GM12864 (cell line): Measurements from ENCODE around the gene ERRFI1.

Experiments
- DNase-seq: peaks from one replicate; pipeline ENCODE4 v3.0.0-alpha.2; 2011; ENCODE audit warnings: low read depth
- H3K4me3 ChIP-seq: 2 replicates; pipeline ENCODE4 v1.5.1; 2011; ENCODE audit warnings: mild to moderate bottlenecking, low read depth, low read length, control low read depth
- TF ChIP-seq, protein P1 (sequence below): IDR thresholded peaks from 2 replicates; pipeline ENCODE4 v1.5.1; 2011; ENCODE audit warnings: low read depth, mild to moderate bottlenecking, moderate library complexity, low read length, control low read depth, inconsistent platforms; ENCODE audit errors: missing control alignments

The ERRFI1 gene

DNA sequence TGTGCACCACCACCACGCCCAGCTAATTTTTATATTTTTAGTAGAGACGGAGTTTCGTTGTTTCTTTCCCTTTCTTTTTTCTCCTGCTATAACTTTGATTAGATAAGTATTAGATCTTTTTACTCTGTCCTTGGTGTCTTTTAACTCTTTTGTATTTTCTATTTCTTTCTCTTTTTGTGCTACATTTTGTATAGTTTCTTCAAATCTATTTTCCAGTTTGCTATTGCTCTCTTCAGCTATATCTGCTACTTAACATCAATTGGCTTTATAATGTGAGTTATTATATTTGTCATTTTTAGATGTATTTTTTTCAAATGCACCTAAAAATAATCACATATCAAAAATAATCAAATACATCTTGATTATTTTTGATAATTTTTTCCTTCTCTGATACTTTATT lies 16.0 kb upstream of the ERRFI1 start:
- H3K4me3 ChIP-seq, result no peak overlapping the region
- TF ChIP-seq, protein P1, sequence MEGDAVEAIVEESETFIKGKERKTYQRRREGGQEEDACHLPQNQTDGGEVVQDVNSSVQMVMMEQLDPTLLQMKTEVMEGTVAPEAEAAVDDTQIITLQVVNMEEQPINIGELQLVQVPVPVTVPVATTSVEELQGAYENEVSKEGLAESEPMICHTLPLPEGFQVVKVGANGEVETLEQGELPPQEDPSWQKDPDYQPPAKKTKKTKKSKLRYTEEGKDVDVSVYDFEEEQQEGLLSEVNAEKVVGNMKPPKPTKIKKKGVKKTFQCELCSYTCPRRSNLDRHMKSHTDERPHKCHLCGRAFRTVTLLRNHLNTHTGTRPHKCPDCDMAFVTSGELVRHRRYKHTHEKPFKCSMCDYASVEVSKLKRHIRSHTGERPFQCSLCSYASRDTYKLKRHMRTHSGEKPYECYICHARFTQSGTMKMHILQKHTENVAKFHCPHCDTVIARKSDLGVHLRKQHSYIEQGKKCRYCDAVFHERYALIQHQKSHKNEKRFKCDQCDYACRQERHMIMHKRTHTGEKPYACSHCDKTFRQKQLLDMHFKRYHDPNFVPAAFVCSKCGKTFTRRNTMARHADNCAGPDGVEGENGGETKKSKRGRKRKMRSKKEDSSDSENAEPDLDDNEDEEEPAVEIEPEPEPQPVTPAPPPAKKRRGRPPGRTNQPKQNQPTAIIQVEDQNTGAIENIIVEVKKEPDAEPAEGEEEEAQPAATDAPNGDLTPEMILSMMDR, result no peak
- no peak for DNase-seq

DNA sequence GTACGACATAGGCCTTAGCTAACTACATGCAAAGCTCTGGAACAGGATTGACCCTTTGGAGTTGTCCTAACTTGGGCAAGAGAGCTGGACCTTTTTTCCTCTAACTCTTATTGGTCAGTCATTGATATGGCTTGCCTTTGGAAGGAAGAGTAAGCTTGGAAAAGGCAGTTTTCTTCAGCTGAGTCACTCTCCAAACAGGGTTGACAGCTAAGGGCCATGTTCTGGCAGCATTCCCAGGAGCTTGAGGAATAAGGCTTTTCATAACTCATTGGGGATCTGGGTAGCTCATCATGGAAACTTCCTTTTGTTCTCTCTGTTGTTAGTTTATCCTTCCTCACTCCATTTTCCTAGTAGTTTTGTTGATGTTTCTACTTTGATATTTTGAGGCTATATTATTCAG lies 14.5 kb upstream of the ERRFI1 start:
- no peak for DNase-seq
- no peak overlapping the region for H3K4me3 ChIP-seq
- TF ChIP-seq, protein P1, result no peak

DNA sequence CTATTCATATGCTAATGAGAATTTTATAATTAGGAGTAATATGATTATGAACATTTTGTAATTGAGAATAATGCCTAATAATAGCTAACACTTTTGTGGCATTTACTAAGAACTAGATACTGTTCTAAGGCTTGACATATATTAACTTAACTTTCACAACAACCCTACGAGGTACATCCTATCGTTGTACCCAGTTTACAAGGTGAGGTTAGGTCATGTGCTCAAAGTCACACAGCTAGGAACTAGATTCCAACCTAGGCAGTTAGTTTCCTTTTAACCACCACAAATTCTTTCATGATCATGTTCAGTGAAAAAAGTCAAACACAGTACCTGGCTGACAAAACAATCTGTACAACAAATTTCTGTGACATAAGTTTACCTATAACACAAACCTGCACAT lies 13.0 kb upstream of the ERRFI1 start:
- no peak overlapping the region for H3K4me3 ChIP-seq
- DNase-seq, result no peak
- TF ChIP-seq, protein P1, result no peak

DNA sequence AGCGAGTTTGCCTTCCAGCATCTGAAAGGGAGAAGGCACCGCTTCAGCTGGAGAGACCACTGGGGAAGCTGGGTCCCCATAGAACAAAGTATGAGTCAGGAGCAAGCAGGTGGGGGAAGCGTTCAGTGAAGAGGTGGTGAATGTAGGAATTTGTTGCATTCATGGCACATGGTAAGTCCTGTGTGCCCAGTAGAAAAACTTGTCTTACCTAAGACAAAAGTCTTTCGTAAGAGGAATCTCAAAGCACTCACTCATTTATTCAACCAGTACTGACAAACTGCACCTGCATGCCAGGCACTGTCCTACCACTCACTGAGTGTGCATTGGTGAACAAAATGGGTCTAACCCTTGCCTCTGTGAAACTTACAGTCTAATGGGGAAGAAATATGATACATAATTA lies 9.2 kb upstream of the ERRFI1 start:
- TF ChIP-seq, protein P1, result no peak

DNA sequence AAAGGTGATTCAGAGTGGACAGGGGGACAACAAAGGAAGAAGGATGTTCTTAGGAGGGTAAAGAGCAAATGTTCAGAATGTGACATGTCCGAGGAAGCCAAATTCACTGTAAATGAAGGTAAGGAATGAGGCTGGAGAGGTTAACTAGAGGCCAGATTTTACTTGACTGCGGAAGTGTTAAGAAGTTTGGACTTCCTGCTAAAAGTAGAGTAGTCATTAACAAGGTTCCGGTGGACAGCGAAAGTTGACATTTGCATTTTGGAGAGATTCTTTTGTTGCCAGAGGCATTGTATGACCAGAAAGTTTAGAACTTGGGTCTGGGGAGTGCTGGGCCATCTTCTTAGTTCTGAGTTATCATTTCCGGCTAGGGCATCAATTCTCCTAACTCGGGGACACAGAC lies 7.2 kb upstream of the ERRFI1 start:
- TF ChIP-seq, protein P1, result no peak
- H3K4me3 ChIP-seq, result no peak overlapping the region
- DNase-seq, result no peak

More for the DNA sequence above, 9.2 kb upstream of the ERRFI1 start:
- no peak overlapping the region for H3K4me3 ChIP-seq
- DNase-seq, result no peak

DNA sequence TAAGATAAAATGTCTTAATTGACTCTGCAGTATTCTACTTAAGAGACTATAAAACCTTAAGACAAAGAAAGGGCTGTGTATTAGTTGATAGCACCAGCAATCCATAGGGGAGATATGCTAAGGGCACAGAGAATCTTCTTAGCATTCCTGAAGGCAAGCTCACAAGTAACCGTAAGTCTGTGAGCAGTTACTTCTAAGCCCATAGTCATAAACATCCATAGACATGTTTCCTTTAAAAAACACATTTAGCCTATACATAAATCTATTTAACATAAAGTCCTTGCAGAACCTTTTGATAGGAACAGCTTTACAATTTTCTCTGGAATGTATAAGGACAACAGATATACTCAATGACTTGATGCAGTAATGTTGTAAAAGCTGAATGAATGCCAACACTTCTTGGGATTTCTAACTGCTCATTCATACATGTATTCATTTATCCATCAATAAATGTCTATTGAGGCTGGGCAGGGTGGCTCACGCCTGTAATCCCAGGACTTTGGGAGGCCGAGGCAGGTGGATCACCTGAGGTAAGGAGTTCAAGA lies 6.3 kb upstream of the ERRFI1 start:
- TF ChIP-seq, protein P1, result no peak
- DNase-seq, result no peak
- no peak overlapping the region for H3K4me3 ChIP-seq

DNA sequence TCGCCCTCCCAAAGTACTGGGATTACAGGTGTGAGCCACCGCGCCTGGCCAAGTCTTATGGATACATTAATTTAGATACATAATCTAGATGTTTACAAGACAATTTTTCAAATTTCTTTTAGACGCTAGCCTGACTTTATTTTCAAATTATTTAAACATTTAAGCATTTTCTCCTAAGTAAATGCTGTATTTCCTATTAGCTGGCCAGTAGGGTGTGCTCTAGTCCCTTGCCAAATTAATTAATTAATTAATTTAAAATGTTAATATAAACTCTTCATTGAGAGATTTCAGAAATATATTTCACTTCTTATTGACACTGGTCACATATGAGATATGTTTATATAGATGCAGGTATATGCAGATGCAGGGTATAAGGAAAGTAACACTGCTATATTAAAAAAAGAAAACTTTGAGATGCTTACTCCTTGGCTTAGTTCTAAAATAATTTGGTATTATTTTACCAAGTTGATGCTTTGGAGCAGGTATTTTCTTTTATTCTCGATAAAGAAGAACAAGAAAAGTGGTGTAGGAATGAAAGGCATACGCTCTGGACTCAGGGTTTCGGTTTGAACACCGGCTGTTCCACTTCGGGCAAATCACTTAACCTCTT lies 5.2 kb upstream of the ERRFI1 start:
- TF ChIP-seq, protein P1, result peak; percentile 35
- DNase-seq, result no peak
- no peak overlapping the region for H3K4me3 ChIP-seq
